Left hindlimb (tissue), 1 donor: ENCODE data around the gene KRTAP4-2.
"Not testable (repeated sequence)": the region's sequence is repeated elsewhere in the genome, so short reads cannot be mapped to it uniquely, and the experiment has no call there.

Experiments used
- DNase-seq: peaks from one replicate; pipeline ENCODE4 v3.0.0-alpha.2; 2018

KRTAP4-2 gene

GRCh38 chr17:41177727-41178271 is at the start of gene KRTAP4-2:
Gene KRTAP4-2, minus strand, starts transcription at chr17:41178221. Its CDS starts 57 bp downstream, at chr17:41178164.
- DNase-seq, result no peak

DNA sequence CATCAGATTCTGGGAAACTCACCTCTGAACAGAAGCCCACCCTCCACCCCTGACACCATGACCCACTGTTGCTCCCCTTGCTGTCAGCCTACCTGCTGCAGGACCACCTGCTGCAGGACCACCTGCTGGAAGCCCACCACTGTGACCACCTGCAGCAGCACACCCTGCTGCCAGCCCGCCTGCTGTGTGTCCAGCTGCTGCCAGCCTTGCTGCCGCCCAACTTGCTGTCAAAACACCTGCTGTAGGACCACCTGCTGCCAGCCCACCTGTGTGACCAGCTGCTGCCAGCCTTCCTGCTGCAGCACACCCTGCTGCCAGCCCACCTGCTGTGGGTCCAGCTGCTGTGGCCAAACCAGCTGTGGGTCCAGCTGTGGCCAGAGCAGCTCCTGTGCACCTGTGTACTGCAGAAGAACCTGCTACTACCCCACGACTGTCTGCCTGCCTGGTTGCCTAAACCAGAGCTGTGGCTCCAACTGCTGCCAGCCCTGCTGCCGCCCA is 48.6 kb upstream of the KRTAP4-2 start, which contains the start of gene KRTAP9-2:
KRTAP9-2 (plus strand) TSS at position 51 of the 498 bp plus-strand sequence; CDS start at position 58, 7 bp downstream.
- DNase-seq, result not testable (repeated sequence)

DNA sequence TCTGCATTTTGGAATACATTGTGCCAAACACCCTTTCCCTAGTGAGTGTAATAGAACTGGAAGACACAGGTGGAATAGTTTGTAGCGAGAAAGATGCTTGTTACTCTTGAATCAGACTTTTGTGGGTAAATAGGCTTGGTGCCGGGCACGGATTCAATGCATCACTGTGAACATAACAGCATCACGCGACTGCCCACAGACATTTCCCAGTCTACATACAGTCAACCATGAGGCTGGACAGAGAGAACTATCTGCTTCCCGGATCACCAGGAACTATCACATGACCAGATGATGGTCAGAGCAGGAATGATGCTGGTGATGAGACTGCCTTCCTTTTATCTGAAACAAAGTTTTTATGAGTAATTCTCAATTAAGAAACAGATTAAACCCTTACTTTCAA is 48.0 kb upstream of the KRTAP4-2 start:
- no peak for DNase-seq

DNA sequence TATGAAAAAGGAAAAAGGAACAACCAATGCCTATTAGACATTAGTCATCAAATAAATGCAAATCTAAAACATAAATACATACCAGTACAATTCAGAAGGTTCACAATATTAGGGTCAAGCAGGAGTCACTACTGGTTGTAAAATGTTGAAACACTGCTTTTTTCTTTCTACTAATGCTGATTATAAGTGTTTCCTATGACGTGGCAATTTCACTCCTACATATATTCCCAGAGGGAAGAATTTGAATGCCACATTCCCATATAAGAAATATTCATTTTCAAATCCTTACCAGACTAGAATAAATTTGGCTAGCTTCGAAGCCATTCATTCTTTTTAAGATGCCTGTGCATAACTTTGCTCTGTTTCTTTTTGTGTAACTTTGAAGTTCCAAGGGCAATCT is 45.8 kb upstream of the KRTAP4-2 start:
- no peak for DNase-seq

- no peak for DNase-seq
These were observed 37.7 kb upstream of the KRTAP4-2 start for GRCh38 chr17:41215681-41216080.

- no peak for DNase-seq
These were observed 34.6 kb upstream of the KRTAP4-2 start for GRCh38 chr17:41212524-41213169.

- DNase-seq, result no peak
These were observed 33.9 kb upstream of the KRTAP4-2 start for GRCh38 chr17:41211845-41212466.

DNA sequence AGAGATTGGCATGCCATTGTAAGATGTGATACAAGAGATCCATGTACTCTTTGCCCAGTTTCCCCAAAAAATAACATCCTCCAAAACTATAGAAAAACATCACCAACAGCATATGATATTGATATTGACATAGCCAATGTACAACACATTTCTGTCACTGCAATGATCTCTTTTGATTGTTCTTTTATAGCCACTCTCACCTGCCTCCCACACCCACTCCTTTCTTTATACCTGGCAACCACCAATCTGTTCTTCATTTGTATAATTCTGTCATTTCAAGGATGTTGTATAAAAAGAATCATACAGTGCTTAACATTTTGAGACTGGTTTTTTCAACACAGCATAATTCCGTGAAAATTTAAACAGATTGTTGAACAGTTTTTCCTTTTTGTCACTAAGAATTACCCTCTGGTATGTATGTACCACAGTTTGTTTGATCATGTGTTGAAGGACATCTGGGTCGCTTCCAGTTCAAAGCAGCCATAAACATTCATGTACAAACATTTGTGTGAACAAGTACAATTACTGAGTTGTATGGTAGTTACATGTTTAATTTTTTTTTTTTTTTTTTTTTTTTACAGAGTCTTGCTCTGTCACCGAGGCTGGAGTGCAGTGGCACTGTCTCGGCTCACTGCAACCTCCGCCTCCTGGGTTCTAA is 21.5 kb upstream of the KRTAP4-2 start:
- DNase-seq, result no peak

DNA sequence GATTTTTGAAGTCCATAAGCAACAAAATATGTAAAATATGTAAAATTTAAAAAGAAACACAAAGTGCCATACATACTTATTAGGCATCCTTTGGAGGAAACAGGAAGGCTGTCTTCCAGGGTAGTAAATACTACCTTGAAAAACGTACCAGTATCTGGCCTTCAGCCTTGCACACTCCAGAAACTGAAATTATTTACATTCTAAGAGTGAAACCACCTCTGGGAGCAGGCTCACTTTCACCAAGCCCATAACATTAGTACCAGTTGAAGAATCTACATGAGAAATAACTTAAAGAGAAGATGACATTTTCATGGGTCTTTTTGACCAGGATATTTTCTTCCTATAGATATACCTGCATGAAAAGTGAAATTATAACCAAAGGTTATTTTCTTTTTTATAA is 18.0 kb upstream of the KRTAP4-2 start:
- no peak for DNase-seq

GRCh38 chr17:41190328-41190727 is 12.3 kb upstream of the KRTAP4-2 start:
- no peak for DNase-seq

GRCh38 chr17:41189837-41190318 is 11.9 kb upstream of the KRTAP4-2 start, which contains the start of gene KRTAP9-1:
Gene KRTAP9-1, plus strand, starts transcription at chr17:41189887. Its CDS starts 0 bp downstream, at chr17:41189887.
- DNase-seq, result not testable (repeated sequence)

- no peak for DNase-seq
These were observed 8.9 kb upstream of the KRTAP4-2 start for GRCh38 chr17:41186872-41187271.

- no peak for DNase-seq
These were observed 7.0 kb upstream of the KRTAP4-2 start for GRCh38 chr17:41185001-41185400.

GRCh38 chr17:41184480-41184961 is 6.5 kb upstream of the KRTAP4-2 start, which contains the start of gene KRTAP4-1:
Gene KRTAP4-1, minus strand, starts transcription at chr17:41184911. Its CDS starts 57 bp downstream, at chr17:41184854.
- DNase-seq, result no peak

DNA sequence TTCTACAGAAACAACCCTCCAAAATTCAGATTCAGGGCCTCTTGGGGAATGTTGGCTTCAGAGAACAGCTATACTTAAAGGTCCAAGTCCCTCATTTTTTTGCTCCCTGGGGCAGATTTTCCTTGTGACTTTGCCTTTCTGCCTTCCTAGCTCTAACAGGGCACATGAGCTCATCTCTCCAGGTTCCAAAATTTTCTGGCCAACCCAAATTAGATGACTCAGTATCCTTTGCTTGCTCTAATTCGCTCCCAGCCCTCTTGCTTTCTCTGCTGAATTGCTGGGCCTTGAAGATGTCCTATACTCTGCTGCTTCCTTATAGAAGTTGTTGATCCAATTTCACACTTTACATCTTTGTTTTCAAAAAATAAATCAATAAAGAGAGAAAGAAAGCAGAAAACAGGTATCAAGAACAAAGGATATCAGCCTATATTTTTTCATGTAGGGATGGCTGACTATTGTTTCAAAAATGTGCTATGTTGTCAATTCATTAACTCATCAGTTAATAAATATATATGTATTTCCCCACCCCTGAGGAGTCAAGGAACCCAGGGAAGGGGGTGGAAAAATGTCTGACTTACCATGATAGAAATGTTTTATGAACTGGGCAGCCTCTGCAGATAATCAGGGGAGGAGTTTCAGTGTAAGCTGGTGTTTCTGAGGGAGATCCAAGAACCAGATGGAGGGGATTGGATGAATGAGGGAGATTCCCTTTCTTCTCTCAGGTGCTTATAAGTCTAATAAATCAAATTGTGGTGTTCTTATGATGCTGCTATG is 1.0 kb upstream of the KRTAP4-2 start:
- DNase-seq, result no peak

- DNase-seq, result no peak
These were observed 320 bp upstream of the KRTAP4-2 start for GRCh38 chr17:41178341-41178740.

- no peak for DNase-seq
These were observed 1.2 kb downstream of the KRTAP4-2 start for GRCh38 chr17:41176744-41177387.

DNA sequence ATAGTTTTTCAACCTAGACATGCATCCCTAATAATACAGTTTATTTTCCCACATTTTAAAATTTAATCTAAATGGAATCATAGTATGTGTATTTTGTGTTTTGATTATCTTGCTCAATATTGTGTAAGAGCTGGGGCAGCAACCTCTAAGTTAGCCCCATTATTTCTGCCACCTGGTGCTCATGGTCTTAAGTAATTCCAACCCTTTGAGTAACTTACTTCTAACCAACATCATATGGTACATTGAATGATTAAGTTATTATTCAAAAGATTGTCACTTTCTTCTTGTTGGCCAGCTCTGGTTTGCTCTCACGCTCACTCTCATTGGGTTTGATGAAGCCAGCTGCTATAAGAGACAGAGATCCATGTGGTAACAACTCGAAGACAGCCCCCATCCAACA is 6.1 kb downstream of the KRTAP4-2 start:
- DNase-seq, result no peak

- no peak for DNase-seq
These were observed 9.9 kb downstream of the KRTAP4-2 start, which contains the start of gene KRTAP4-3 for GRCh38 chr17:41168121-41168520. Gene KRTAP4-3, minus strand, starts transcription at chr17:41168221. Its CDS starts 49 bp downstream, at chr17:41168172.

- DNase-seq, result no peak
These were observed 10.5 kb downstream of the KRTAP4-2 start for GRCh38 chr17:41167561-41167960.

DNA sequence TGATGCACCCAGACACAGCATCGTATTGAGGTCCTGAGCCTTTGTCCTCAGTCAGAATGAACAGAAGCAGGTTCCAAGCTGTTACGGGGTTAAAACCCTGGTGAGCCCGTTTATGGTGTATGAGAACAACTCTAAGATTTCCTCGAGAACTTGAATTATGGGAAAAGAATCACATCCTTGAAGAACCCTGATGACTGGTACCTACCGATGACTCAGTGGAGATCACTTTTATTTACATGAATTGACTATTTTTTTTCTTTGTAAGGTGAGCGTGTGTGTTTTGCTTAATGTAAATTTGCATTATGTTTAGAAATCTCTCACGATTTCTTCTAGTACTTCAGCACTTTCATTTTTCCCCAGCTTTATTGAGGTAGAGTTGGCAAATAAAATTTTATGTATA is 14.2 kb downstream of the KRTAP4-2 start:
- no peak for DNase-seq
